GM18511 (cell line): ENCODE data around the gene ERF.

Experiments
- ATAC-seq: cut with Tn5 transposase; IDR thresholded peaks from one replicate; pipeline ENCODE4 v1.9.1; 2021; ENCODE audit warnings: mild to moderate bottlenecking, moderate library complexity; ENCODE audit not compliant: unreplicated experiment

The ERF gene

DNA sequence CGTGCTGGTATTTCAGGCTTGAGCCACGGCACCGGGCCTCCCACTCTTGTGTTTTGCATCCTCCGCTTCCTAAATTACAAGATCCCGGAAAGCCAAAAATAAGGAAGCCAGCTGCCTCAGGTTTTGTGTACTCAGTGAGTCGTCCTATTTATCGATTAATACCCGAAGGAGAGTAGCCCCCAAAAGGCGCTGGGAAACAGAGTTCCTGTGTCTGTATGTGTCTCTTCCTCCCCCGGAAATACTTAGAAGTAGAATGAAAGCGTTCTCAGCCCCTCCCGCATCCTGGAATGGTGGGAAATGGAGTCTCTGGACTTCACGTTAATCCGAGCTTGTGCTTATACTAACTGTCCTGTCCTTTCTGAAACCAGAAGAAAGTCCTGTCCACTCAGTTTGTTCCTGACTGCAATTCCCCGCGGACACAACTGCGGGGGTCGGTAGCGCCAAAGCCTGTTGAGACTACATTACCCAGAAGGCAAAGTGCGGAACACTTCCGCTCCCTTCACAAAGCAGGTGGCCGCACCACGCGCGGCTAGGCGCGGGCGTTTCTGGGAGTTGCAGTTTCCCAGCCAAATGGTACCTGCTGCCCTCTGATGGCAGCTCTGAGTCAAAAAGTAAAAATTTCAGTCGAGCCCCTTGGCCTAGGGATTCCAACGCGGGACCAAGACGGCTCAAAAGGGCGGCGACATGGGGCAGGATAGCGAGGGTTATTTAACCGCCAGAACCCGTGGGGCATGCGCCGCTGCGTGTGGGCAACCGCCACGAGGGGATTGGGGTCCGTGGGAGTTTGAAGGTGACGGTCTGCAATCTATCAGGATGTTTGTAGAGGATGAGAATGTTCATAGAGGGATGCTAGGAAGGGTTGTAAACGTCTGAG lies 10.3 kb downstream of the ERF start:
- ATAC-seq, result peak; percentile 27

DNA sequence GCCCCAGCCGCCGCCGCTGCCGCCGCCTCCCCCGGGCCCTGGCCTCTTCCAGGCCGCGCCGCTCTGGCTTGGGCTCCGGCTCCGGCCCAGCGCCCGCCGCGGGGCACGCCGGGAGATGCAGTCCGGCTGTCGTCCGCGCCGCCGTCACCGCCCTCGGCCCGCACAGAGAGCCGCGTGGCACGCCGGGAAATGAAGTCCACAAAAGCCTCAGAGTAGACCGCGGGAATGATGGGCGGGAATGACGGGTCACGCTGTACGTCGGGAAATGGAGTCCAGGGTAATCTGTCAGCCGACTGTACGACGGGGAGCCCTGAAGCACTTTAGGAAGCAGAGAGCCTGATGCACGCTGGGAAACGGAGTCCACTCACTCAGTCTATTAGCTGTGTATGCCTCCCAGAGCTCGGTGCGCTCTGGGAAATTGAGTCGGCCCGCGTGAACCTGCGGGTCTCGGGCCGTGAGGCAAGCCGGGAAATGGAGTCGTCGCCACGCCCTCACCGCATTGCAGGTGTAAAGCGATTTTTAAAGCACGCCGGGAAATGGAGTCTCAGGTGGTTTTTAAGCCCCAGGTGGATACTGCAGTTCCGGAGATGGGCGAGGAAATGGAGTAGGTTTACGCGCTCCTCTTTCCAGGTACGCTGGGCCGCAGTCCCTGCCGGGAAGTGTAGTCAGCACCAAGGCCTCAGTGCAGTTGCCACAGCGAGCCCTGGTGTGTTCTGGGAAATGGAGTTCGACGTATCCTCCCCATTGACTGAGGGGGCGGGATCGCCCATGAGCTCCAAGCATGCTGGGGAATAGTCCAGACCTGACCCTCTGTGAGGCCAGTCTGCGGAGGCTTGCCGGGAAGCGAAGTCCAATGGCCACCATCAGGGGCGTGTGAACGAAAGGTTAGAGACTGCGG lies 12.2 kb downstream of the ERF start, which contains the start of gene GSK3A:
TSS of gene GSK3A (minus strand) at position 91 of the 898 bp plus-strand sequence. CDS start 137 bp downstream, outside the sequence.
- ATAC-seq, result peak; percentile 68

DNA sequence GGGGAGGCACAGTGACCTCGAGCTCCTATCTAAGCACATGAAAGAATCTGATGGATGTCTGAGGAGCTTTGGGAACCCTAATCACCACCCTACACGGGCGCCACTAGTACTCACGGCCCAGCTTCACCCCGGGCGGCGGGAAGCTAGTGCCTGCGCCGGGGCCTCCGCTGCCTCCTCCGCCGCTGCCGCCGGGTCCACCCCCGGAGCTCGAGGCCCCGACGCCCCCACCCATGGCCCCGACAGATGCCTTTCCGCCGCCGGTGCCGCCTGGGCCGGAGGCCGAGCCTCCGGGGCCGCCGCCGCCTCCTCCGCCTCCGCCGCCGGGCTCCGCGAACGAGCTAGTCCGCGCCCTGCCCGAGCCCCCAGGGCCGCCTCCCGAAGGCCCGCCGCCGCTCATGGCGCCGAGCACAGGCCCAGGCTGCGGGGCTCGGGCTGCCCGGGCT lies 12.8 kb downstream of the ERF start:
- no peak for ATAC-seq

DNA sequence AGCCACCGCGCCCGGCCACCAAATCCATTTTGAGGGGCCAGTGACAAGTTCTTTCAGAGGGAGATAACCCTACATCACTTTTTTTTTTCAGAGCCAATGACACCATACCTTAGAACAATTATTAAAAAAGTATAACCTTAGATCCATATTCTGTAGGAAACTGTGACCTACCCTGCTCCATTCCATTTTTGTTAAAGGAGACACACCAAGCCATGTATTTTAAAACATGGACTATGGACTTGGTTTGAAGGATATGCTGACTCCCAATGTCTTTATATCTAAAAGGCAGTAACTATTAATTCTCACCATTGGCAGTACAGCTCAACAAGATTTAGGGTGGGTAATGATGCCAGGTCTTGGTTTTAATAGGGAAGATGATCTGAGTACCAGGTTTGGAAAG lies 13.6 kb downstream of the ERF start:
- ATAC-seq, result no peak

DNA sequence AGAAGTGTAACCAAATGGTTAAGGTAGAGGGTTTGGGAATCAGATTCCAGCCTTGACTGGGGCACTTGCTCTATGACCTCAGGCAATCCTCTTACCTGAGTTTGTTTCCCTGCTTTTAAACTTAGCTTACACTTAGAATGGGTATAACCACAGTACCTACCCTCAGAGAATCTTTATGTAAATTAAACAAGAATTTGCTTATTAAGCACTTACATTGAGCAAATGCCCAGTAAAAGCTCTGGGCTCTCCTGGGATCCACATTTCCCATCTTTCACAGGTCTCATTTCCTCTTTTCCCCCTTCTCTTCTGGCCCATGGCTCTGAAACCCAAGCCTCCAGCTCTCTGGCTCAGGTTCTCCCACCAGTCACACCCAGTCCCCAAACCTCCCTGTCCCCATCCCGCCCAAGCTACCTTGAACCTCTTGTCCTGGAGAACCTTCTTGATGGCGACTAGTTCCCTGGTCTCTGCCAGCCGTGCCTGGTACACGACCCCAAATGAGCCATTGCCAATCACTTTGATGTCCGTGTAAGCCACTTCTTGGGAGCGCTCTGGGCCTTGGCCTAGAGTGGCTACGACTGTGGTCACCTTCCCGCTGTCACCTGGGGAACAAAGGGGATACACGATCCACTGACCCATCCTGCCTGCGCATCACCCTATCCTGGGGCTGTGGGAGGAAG lies 15.2 kb downstream of the ERF start:
- ATAC-seq, result no peak

DNA sequence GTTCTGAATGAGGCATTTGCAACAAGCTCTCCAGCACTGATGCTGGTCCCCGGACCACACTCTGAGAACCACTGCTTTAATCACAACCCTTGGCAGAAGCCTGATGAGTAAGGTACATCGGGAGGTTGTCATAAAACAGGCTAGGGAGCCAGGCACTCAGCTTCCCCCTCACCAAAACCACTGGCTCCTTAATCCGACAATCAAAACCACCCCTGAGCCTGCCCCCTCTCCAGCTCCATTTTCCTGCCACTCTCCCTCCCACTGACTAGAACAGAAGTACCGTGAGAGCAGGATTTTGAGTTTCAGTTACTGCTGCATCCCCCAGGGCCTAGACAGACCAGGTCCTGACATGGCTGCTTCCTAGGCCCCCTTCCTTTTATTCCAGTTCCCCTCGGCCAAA lies 19.7 kb downstream of the ERF start:
- no peak for ATAC-seq

DNA sequence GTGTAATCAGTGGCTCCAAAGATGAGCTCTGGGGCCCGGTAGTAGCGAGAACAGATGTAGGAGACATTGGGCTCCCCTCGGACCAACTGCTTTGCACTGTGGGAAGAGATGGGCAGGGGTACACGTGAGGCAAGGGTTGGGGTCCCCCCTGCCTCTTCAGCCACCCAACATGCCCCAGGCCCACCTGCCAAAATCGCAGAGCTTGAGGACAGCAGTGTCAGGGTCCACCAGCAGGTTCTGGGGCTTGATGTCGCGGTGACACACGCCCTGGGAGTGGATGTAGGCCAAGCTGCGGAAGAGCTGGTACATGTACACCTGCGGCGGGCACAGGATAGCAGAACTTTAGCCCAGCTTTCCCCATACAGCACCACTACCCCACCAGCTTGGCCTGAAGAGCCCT lies 20.6 kb downstream of the ERF start:
- no peak for ATAC-seq

DNA sequence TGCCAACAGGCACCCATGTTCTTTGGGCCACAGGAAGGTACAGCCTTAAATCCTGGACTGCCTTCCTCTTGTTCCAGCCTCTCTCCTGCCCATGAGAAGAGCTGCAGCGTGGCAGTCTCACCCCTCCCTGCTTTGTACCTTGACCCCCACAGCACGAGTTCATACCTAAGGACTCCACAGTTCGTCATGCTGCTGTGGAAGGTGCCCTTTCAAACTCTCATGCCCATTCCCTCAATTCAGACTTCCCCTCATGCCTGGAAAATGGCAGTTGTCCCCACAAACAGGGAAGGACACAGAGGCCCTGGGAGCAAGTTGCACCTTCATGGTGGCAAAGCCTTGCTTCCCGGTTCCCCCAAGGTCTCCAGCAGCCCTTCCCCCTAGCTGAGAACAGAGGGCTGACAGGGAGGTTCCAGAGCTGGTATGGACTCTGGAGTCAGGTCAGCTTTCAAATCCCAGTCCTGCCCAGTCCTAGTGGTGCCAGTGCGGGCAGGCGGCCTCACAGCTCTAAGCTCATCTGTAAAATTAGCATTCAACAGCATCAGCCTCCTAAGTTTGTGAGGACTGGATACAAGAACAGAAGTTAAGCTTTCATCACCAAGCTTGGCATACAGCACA lies 21.1 kb downstream of the ERF start:
- no peak for ATAC-seq

DNA sequence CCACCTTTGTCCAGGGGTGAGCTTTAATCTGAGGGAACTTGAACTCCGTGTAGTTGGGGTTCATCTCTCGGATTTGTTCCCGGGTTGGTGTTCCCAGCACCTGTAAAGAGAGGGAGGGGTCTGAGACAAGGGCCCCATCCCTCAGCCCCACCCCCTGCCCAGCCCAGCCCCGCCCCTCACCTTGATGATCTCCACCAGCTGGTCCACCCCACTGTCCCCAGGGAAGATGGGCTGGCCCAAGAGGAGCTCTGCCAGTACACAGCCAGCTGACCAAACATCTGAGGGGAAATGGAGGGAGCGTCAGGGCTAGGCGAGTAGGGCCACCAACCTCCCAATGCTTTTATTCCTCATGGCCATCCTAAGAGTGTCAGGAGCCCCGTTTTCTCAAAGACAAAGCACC lies 21.8 kb downstream of the ERF start:
- no peak for ATAC-seq

DNA sequence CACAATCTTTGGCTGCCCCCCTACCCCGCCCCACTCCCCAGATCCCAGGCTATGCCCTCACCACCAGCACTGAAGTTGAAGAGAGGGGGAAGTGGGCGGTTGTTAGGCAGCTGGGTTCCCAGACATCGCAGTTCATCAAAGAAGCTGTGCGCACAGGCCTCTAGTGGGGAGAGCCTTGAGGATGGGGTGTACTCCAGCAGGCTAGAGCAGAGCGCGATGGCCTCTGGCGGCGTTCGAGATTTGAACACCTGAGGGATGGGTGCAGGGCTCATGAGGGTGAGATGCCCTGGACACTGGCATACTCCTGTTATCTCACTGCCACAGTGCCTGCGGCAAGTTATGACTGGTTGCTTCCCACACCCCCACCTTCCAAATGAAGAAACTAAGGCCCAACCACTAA lies 22.5 kb downstream of the ERF start:
- ATAC-seq, result no peak

DNA sequence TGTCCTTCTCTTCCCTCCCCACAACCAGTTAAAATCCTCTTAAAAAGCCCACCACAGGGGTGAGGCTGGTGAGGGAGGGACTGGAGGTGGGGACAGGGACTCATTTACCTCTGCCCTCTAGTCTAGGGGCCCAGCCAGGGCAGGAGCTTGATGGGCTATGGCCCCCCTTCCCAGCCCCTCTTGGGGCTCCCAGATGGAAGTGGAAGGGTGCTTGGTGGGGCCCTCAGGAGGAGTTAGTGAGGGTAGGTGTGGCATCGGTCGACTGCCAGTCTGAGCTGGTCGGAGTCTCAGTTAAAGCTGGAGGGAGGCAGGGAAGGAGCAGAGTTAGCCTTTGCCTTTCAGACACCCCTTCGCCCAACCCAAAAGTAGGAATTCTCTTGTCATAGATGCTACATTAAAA lies 24.4 kb downstream of the ERF start:
- ATAC-seq, result no peak

DNA sequence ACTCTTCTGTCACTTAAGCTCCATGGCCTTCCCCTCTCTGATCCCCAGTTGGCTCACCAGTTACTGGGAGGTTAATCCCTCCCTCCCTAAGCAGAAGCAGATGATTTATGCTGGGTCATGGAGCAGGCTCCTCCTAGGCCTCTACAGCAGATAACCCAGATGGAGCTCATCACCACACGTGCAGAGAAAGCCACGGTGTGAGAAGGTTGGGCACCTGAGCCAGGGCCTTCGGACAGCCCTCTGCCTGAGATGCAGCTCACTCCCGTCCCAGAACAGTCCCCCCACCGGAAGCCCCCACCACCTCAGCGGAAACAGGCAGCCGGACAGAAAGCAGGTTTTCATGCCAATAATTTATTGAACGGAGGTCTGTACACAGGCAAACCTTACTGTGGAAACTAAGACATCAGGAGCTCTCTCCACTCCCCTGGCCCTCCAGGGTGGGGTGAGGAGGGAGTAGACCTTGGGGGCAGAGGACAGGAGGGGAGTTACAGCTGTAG lies 25.0 kb downstream of the ERF start:
- ATAC-seq, result no peak

DNA sequence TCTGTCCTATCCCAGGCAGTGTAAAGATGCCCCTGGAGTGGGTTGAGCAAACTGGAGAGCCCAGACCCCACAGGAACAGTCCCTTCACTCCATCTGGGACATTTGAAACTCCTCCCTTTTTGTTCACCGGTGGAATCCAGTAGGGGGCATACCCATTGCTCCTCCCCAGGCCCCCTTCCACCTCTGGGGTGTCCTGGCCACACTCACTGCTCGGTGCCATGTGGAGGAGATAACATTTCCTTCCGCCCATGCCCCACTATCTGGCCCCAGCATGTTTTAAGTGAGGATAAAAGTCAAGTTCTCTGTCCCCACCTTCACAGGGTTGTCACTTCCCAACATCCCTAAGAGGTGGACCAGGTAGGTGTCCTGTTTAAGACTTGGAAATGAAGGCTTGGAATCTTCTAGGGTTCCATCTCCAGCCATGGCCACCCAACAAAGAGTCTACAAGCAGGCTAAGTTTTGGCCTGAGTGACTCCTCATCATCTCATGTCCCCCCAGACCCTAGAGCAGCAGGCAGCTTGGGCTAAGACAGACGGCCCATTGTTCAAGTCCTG lies 25.6 kb downstream of the ERF start:
- ATAC-seq, result no peak

DNA sequence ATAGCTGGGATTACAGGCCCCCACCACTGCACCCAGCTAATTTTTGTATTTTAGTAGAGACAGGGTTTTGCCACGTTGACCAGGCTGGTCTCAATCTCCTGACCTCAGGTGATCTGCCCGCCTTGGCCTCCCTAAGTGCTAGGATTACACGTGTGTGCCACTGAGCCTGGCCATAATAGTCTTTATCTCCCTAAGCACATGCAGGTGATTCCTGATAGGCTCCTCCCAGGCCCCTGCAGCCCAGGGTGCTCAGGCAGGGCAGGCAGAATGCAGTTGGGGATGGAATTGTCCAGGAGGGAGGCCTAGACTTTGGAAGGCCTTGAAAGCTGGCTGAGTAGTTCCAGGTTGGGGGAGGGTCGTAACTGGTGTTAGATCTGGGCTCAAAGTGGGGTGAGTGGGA lies 26.3 kb downstream of the ERF start:
- ATAC-seq, result no peak

DNA sequence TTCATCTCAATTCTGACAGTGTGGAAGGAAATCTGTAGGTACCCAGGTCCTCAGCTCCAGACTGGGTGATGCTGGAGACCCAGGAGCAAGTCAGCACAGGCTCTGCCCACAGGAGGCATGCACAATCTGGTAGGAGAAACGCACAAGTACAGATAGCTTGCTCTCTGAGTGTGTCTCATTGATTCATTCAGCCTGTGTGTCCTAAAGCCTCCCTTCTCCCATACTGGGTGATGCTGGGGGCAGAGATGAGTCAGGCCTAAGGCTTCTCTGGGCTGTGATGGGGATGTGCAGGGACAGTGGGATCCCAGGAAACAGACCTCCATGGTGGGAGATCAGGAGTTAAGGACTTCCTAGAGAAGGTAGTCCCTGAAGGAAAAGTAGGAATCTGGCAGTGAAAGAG lies 28.0 kb downstream of the ERF start:
- ATAC-seq, result no peak

DNA sequence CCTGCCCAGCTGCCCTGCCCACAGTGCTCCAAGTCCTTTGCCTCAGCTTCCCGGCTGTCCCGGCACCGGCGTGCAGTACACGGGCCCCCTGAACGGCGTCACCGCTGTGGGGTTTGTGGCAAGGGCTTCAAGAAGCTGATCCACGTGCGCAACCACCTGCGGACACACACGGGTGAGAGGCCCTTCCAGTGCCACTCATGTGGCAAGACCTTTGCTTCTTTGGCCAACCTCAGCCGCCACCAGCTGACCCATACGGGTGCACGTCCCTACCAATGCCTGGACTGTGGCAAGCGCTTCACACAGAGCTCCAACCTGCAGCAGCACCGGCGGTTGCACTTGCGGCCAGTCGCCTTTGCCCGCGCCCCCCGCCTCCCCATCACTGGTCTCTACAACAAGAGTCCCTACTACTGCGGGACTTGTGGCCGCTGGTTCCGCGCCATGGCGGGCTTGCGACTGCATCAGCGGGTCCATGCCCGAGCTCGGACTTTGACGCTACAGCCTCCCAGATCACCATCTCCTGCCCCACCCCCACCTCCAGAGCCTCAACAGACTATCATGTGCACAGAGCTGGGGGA lies 29.1 kb downstream of the ERF start:
- ATAC-seq, result no peak

DNA sequence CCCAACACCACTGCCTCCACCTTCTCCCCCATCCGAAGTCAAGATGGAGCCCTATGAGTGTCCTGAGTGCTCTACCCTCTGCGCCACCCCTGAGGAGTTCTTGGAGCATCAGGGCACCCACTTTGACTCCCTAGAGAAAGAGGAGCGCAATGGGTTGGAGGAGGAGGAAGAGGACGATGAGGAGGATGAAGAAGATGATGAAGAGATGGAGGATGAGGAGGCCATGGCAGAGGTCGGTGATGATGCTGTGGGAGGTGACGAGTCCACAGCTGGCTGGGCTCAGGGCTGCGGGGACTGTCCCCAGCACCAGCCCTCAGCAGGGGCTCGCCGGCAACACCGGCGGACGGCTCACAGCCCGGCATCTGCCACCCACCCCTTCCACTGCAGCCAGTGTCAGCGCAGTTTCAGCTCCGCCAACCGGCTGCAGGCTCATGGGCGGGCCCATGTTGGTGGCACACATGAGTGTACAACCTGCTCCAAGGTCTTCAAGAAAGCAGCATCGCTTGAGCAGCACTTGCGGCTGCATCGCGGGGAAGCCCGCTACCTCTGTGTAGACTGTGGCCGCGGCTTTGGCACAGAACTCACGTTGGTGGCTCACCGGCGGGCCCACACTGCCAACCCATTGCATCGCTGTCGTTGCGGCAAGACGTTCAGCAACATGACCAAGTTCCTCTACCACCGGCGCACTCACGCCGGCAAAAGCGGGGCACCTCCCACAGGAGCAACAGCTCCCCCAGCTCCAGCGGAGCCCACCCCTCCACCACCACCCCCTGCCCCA lies 29.8 kb downstream of the ERF start:
- ATAC-seq, result no peak

DNA sequence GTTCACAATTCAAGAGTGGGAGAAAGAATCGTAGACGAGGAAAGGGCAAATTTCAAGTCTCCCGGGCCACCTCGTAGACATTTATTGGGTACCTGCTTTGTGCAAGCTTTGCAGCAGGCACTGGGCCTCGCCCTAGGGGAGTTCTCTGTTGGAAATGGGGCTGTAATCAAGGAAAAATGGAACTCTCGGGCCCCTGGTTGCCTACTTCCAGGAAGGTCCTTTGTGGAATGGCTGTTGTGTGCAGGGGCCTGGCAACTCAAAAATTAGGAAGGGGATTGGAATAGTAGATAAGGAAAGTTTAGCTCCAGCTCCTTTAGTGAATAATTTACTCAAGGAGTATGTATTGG lies 34.2 kb downstream of the ERF start:
- no peak for ATAC-seq
